Upper lobe of right lung (tissue), 1 donor: ENCODE data around the gene DQX1. TPM values are rescaled to one million over a fixed set of nuclear protein-coding genes. Genes with fewer than 3 reads are reported as not detected.

Experiments used
- ATAC-seq: fragments of 200-7000 bp; cut with Tn5 transposase; one replicate; pipeline ENCODE4 v1.9.1; 2020; ENCODE audit warnings: mild to moderate bottlenecking, moderate library complexity
- DNase-seq: peaks from one replicate; pipeline ENCODE4 v3.0.0-alpha.2; 2020
- H3K27ac ChIP-seq: fragments of 200-600 bp; one replicate; pipeline ENCODE4 v1.8.0; 2022
- H3K27me3 ChIP-seq: fragments of 200-600 bp; one replicate; pipeline ENCODE4 v1.8.0; 2022; ENCODE audit warnings: mild to moderate bottlenecking
- H3K36me3 ChIP-seq: fragments of 200-600 bp; one replicate; pipeline ENCODE4 v1.8.0; 2022
- H3K4me1 ChIP-seq: fragments of 200-600 bp; one replicate; pipeline ENCODE4 v1.8.0; 2022
- H3K4me3 ChIP-seq: fragments of 200-600 bp; one replicate; pipeline ENCODE4 v1.8.0; 2022; ENCODE audit warnings: mild to moderate bottlenecking
- H3K9me3 ChIP-seq: fragments of 200-600 bp; one replicate; pipeline ENCODE4 v1.8.0; 2022
- CTCF ChIP-seq: fragments of 200-600 bp; IDR thresholded peaks from one replicate; pipeline ENCODE4 v1.8.0; 2022; ENCODE audit warnings: antibody characterized with exemption
- intact Hi-C: fragments of 100-400 bp; cut with DNase I; formaldehyde crosslinking; loops from one replicate; pipeline ENCODE4 v1.11.0; 2022
- total RNA-seq: library from RNA; stranded (reverse); fragmentation: NEBNext Ultra II Directional; extraction: Animal tissue kit (Norgen Biotek cat#: 25700); gene quantifications from one replicate; pipeline ENCODE4 v1.2.1, GENCODE V29; 2021
- donor health status: DM: no; HTN: yes; CAD: no; lungs with severe emphysema.

Gene DQX1
- total RNA-seq, 1 donor from 2014 or later: not detected

GRCh38 chr2:74571058-74571457 lies 45.0 kb upstream of the DQX1 start:
- TF ChIP-seq CTCF: no peak
- intact Hi-C loops: no loop called here
- peaks cover 17% of the 10 kb centered on the region for H3K4me1 ChIP-seq
- DNase-seq (no peak), ATAC-seq (peak; percentile 23)
- H3K27ac ChIP-seq: no peak overlapping the region
- no peaks in the 10 kb centered on the region for H3K9me3 ChIP-seq
- H3K4me3 ChIP-seq: no peak overlapping the region
- H3K36me3 ChIP-seq: no peaks in the 10 kb centered on the region
- H3K27me3 ChIP-seq: no peaks in the 10 kb centered on the region

GRCh38 chr2:74569686-74570085 lies 43.7 kb upstream of the DQX1 start:
- Histone ChIP-seq H3K27me3 (no peaks in the 10 kb centered on the region), H3K4me3 (no peak overlapping the region), H3K27ac (no peak overlapping the region), H3K4me1 (peaks cover 16% of the 10 kb centered on the region), H3K36me3 (no peaks in the 10 kb centered on the region), H3K9me3 (no peaks in the 10 kb centered on the region)
- TF ChIP-seq CTCF: no peak
- intact Hi-C loops: no loop called here
- ATAC-seq: no peak
- DNase-seq: no peak

GRCh38 chr2:74567881-74568280 lies 41.9 kb upstream of the DQX1 start:
- Histone ChIP-seq H3K4me1 (peaks cover 4% of the 10 kb centered on the region), H3K4me3 (no peak overlapping the region), H3K36me3 (no peaks in the 10 kb centered on the region), H3K27ac (no peak overlapping the region), H3K9me3 (no peaks in the 10 kb centered on the region), H3K27me3 (no peaks in the 10 kb centered on the region)
- intact Hi-C loops: no loop called here
- DNase-seq (no peak), ATAC-seq (peak; percentile 83)
- TF ChIP-seq CTCF: no peak

GRCh38 chr2:74566754-74567085 lies 40.7 kb upstream of the DQX1 start:
- Histone ChIP-seq H3K9me3 (no peaks in the 10 kb centered on the region), H3K27me3 (no peaks in the 10 kb centered on the region), H3K27ac (no peak overlapping the region), H3K4me1 (peaks cover 4% of the 10 kb centered on the region), H3K4me3 (no peak overlapping the region), H3K36me3 (no peaks in the 10 kb centered on the region)
- ATAC-seq: no peak
- no peak for DNase-seq
- TF ChIP-seq CTCF: no peak
- intact Hi-C loops: no loop called here

- H3K9me3 ChIP-seq: no peaks in the 10 kb centered on the region
- H3K36me3 ChIP-seq: no peaks in the 10 kb centered on the region
- H3K4me1 ChIP-seq: peaks cover 4% of the 10 kb centered on the region
- intact Hi-C loops: no loop called here
- TF ChIP-seq CTCF: no peak
- DNase-seq (no peak), ATAC-seq (no peak)
- no peaks in the 10 kb centered on the region for H3K27me3 ChIP-seq
- H3K4me3 ChIP-seq: no peak overlapping the region
- no peak overlapping the region for H3K27ac ChIP-seq
Observed at GRCh38 chr2:74566076-74566753, 40.2 kb upstream of the DQX1 start.

- no peaks in the 10 kb centered on the region for H3K27me3 ChIP-seq
- no peak overlapping the region for H3K27ac ChIP-seq
- intact Hi-C loops: no loop called here
- H3K36me3 ChIP-seq: no peaks in the 10 kb centered on the region
- no peak for ATAC-seq
- no peaks in the 10 kb centered on the region for H3K9me3 ChIP-seq
- TF ChIP-seq CTCF: no peak
- H3K4me3 ChIP-seq: no peak overlapping the region
- H3K4me1 ChIP-seq: peaks cover 4% of the 10 kb centered on the region
- DNase-seq: no peak
Observed at GRCh38 chr2:74564222-74564621, 38.2 kb upstream of the DQX1 start.
